Epithelial cell of esophagus (primary cell): Measurements from ENCODE around the gene VCL.

Source experiments
- DNase-seq: peaks from one replicate; pipeline ENCODE4 v3.0.0; 2010; ENCODE audit warnings: low read depth
- H3K4me3 ChIP-seq: 2 replicates; pipeline ENCODE4 v1.5.1; 2011; ENCODE audit warnings: mild to moderate bottlenecking, low read length, control low read depth
- TF ChIP-seq, protein P1 (sequence below): IDR thresholded peaks from 2 replicates; pipeline ENCODE4 v1.5.1; 2011; ENCODE audit warnings: low read depth, mild to moderate bottlenecking, low read length, control low read depth, inconsistent platforms; ENCODE audit not compliant: insufficient read depth; ENCODE audit errors: missing control alignments

VCL gene

DNA sequence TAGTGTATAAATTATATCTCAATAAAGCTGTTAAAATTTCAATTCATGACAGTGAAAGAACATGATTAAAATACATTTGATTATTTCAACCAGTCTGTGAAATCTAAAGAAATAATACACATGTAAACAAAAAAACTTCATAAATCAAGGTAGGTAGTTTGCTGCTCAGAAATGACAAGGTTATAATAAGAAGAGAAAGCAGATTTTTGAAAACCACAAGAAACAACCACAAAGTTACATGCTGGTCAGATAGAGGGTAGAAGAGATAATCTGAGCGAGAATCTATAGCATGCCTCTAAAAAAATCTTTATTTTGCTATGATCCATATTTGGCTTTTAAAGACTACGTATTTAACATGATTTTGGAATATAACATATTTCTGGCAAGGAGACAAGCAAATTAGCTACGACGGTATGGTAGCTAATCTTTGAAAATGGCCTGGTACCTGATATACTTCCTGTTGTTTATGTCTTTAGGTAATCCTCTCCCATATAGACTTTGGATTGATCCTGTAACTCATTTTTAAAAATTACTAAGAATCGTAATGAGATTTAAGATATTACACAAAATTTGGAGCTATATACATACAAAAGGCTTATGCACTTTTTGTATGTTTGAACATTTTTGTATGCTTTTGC, 23.5 kb upstream of the VCL start:
- no peak overlapping the region for H3K4me3 ChIP-seq
- TF ChIP-seq, protein P1, sequence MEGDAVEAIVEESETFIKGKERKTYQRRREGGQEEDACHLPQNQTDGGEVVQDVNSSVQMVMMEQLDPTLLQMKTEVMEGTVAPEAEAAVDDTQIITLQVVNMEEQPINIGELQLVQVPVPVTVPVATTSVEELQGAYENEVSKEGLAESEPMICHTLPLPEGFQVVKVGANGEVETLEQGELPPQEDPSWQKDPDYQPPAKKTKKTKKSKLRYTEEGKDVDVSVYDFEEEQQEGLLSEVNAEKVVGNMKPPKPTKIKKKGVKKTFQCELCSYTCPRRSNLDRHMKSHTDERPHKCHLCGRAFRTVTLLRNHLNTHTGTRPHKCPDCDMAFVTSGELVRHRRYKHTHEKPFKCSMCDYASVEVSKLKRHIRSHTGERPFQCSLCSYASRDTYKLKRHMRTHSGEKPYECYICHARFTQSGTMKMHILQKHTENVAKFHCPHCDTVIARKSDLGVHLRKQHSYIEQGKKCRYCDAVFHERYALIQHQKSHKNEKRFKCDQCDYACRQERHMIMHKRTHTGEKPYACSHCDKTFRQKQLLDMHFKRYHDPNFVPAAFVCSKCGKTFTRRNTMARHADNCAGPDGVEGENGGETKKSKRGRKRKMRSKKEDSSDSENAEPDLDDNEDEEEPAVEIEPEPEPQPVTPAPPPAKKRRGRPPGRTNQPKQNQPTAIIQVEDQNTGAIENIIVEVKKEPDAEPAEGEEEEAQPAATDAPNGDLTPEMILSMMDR: no peak
- no peak for DNase-seq

DNA sequence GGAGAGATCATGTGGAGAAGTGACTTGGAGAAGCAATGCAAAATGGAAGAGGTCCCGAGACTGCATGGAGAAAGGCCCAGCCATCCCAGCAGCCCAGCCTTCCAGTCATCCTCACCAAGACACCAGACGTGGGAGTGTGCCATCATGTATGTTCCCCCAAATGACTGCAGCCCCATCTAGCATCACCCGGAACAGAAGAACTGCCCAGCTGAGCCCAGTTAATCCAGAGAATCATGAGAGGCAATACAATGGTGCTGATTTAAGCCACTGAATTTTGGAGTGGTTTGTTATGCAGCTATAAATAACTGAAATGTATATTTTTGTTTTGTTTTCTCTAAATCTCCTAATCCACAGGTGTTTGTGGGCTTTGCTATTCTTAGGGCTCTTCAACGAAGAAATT, 22.5 kb upstream of the VCL start:
- DNase-seq: no peak
- no peak overlapping the region for H3K4me3 ChIP-seq
- TF ChIP-seq, protein P1: no peak

DNA sequence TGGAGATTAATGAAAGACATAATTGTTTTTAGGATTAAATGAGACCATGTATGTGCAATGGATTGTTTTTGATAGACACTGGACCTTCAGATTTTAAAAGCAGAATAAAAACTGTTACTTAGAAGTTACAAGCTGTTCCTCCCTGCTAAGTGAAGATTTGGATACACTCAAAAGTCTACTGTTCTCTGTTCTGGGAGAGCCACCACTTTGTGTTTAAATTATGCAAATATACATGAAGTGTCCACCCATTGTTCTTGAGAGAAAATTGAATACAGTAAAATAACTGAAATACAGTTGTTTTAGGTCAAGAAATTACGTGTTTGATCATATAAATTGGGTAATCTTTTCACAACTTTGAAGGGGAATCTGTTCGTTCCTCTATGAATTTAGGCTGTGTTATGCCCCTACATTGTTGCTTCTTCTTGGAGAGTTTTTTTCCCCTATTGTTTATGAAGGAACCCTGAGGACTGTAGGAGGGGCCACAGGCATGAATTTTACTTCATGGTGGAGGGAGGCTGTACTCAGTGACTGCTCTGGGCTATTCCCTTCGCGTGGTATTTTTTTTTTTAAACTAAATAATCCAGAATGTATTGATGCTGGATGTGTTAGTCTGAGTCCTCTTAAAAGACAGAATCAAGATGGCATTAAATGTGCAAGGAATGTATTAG, 18.6 kb upstream of the VCL start:
- no peak for DNase-seq
- TF ChIP-seq, protein P1: no peak
- H3K4me3 ChIP-seq: no peak overlapping the region

DNA sequence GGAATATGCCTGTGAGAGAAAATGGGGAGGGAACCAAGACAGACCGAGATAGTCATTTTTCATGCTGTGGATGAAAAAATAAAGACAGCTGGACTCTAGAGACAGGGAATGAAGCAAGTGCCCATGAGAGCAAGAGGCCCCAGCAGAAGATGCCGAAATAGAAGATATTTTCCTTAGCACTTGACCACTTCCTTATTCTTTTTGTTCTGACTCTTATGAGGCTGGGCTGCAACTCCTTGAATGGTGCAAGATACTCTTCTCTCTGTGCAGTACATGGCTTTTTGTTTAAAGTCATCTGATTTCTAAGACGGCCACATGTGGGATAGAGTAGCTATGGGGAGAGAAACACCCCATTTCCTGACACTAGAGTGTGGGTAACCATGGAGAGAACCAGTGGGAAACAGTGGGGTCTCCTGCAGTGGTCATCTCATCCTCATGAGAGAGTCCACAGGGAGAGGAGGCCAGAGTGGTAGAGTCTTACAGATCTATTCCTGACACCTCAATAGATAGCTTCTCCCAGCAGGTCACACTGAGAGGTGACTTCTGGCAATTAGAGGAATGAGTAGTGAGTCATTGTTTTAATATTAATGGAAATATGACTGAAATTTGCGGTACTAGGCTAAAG, 18.0 kb upstream of the VCL start:
- no peak overlapping the region for H3K4me3 ChIP-seq
- TF ChIP-seq, protein P1: no peak
- no peak for DNase-seq

DNA sequence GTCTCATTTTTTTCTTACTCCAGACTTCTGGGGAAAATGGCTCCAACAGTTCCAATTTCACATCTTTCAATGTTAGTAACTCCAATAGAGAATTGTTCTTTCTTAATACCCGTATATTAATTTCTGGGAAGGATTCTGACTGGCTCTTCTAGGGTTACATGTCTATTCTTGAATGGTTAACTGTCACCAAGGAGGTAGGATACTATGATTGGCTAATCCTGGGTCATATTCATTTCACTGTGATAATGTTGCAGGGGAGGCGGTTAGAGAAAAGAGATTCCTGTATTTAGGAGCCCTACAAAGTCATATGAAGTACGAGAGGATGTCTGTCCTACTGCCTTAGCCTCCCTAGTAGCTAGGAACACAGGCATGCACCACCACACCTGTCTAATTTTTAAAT, 16.1 kb upstream of the VCL start:
- DNase-seq: no peak
- TF ChIP-seq, protein P1: no peak
- H3K4me3 ChIP-seq: no peak overlapping the region

DNA sequence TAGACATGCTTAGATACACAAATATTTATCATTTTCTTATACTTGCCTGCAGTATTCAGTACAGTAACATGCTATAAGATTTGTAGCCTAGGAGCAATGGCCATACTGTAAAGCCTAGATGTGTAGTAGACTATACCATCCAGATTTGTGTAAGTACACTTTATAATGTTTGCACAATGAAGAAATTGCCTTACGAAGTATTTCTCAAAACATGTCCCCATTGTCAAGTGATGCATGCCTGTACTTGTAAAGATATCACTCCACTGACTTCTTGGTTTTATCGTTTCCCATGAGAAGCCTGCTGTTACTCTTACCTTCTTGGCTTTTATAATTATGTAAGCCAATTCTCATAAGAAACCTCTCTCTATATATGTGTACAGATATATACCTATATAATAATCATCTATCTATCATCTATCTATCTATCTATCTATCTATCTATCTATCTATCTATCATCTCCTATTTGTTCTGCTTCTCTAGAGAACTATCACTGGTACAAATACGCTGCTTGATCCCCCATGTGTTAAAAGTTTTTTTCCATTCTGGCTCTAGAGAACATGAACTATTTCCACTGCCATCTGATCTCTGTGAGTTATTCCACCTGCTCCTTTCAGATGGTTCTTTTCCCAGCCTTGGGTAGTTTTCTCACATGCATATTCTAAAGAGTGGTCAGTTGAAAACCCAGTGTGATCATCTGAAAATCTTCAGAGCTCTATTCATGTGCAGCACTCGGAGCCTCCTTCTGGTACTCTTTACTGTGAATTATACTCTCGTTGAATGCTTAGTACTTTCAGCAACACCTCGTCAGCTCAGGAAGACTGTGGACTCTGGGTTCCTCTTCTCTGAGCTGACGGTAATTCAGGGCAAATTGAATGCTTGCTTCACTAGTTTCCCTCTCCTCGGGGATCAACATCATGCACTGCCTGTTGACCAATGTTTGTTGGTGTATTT, 14.5 kb upstream of the VCL start:
- H3K4me3 ChIP-seq: no peak overlapping the region
- TF ChIP-seq, protein P1: no peak
- DNase-seq: peak; percentile 65
